Heart left ventricle (tissue), 13 donors: ENCODE measurements around the gene RDH16.

Source experiments
- CTCF ChIP-seq, 12 donors: fragments of 200-600 bp; sonication (generic) in 4 of 12; IDR thresholded peaks; one replicate each; pipeline versions ENCODE4 v1.5.0 to v1.8.0; 2018 to 2022; ENCODE audit warnings: antibody characterized with exemption in 12 of 12, mild to moderate bottlenecking in 5 of 12
- POLR2A ChIP-seq, 2 donors: fragments of 450-650 bp; IDR thresholded peaks; one replicate each; pipeline ENCODE4 v1.6.1; 2017; ENCODE audit warnings: antibody characterized with exemption in 2 of 2, mild to moderate bottlenecking in 2 of 2, moderate library complexity in 2 of 2
- donor health status: ischemic (EF 13 %, LVEDD 7.1; RV severe dilation, severe dysfunction).
- donor health status: DM: no; HTN: yes; CAD: no.
- donor health status: DM: no; HTN: no; CAD: no.
- donor health status: ischemic (EF 25% LVEDD 6.9; RV normal size, moderate dysfunction).
- donor health status: ischemic (EF 25% LVEDD 5.7; RV mildly dilated, moderate dysfunction).
- donor health status: ischemic (EF 35%, LVEDD 5.7; RV mildly dilated, moderate dysfunction).
- donor health status: nonischemic (EF 11% LVEDD 7.7; RV severe dilation, severe dysfunction).
- donor health status: DM: yes; HTN: yes; CAD: no.
- donor health status: PGD.
- donor health status: ischemic (EF 29% LVEDD 5.4; RV normal size, mild dysfunction).
- donor health status: nonischemic (EF 23%, LVEDD 6.1; RV moderate dilation, normal function).

DNA sequence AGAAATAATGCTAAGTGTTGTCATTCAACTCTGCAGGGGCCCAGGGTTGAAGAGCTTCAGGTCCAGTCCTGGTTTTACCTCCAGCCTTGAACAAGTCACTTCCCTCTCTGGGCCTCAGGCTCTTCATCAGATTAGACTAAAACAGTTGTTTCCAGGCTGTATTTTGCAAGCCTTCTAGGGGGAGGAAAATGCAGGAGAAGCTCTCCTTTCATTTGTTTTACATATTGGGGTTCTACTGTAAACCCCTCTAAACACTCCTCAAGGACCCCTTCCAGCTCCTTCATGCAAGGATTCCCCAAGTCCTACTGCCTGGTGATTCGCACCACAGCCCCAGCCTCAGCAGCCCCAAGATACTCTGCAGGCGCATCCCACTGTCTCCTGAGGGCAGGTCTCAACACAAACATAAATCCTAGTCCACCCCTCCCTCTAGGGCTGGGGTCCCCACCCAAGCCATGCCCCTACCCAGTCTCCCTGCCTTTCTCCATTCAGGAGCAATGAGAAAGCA is 25.9 kb downstream of the RDH16 start:
- TF ChIP-seq CTCF (IDR thresholded peaks at IDR 0.05) (no peak), POLR2A (IDR thresholded peaks at IDR 0.05) (no peak)
